Smooth muscle cell of trachea (primary cell): ENCODE measurements around the gene TECRL. TPM values are rescaled to one million over a fixed set of nuclear protein-coding genes. Genes with fewer than 3 reads are reported as not detected.

Source experiments
- total RNA-seq: library from RNA; depleted of rRNA; stranded (reverse); fragments of >200 nt; gene quantifications from 2 replicates; pipeline ENCODE4 v1.2.1, GENCODE V29; 2014

The TECRL gene
- total RNA-seq = not detected in 2 replicates

GRCh38 chr4:64409300-64409699 is at the start of gene TECRL:
TSS of gene TECRL (minus strand) at chr4:64409450. CDS start at chr4:64409351, 99 bp downstream.

